Endothelial cell of umbilical vein (primary cell): ENCODE measurements around the gene ACOX3. TPM values are rescaled to one million over a fixed set of nuclear protein-coding genes. Genes with fewer than 3 reads are reported as not detected.

Source experiments
- BruUV-seq: library from RNA; stranded (reverse); fragments of 400-500 nt; replicated peaks from 2 replicates; lab custom pipeline; 2021; lab: Mats Ljungman, UMichigan
- CTCF ChIA-PET: fragments of 300-600, 350-600 bp; sonication (Branson Sonifier 250); formaldehyde crosslinking; loops from one replicate; lab custom pipeline; 2021; ENCODE audit warnings: antibody characterized with exemption, inconsistent platforms; lab: Charles Lee
- POLR2A ChIA-PET: fragments of 300-600, 350-600 bp; sonication (Branson Sonifier 250); formaldehyde crosslinking; loops from one replicate; lab custom pipeline; 2021; ENCODE audit warnings: antibody characterized with exemption, inconsistent platforms; lab: Charles Lee
- DNase-seq: peaks from one replicate; pipeline ENCODE4 v3.0.0-alpha.2; 2011; ENCODE audit warnings: low read depth, low spot score
- FAIRE-seq: peaks from 2 replicates; lab custom pipeline; 2011; peaks lifted over from hg19 to GRCh38; lab: Jason Lieb, UNC
- H2AFZ ChIP-seq: 2 replicates; pipeline ENCODE4 v1.6.0; 2012; ENCODE audit warnings: low read depth, low read length, control low read depth, inconsistent platforms
- H3K27ac ChIP-seq: 2 replicates; pipeline ENCODE4 v1.5.1; 2011; ENCODE audit warnings: low read depth, mild to moderate bottlenecking, control low read depth, low read length, moderate library complexity; ENCODE audit not compliant: insufficient read depth
- H3K27me3 ChIP-seq, 2 experiments: 2 replicates each; pipeline versions ENCODE4 v1.6.0 to v1.6.1; 2011; ENCODE audit warnings: low read length in 2 of 2, mixed read lengths in 1 of 2; ENCODE audit not compliant: control insufficient read depth in 2 of 2, insufficient read depth in 2 of 2
- H3K36me3 ChIP-seq, 2 experiments: 2 replicates in 1 of 2; 3 replicates in 1 of 2; pipeline ENCODE4 v1.5.1; 2011; ENCODE audit warnings: low read length in 2 of 2, mild to moderate bottlenecking in 1 of 2, moderate library complexity in 1 of 2; ENCODE audit not compliant: control insufficient read depth in 2 of 2, insufficient read depth in 2 of 2; ENCODE audit errors: extremely low read depth in 1 of 2
- H3K4me1 ChIP-seq: 3 replicates; pipeline ENCODE4 v1.5.1; 2011; ENCODE audit warnings: mild to moderate bottlenecking, low read length; ENCODE audit not compliant: control insufficient read depth, insufficient read depth; ENCODE audit errors: extremely low read depth
- H3K4me2 ChIP-seq: 2 replicates; pipeline ENCODE4 v1.6.1; 2011; ENCODE audit warnings: low read length, control low read depth, mixed read lengths; ENCODE audit not compliant: insufficient read depth
- H3K4me3 ChIP-seq, 3 experiments: fragments of 200-600 bp in 1 of 3; sonication (generic), shearing (Covaris generic) in 1 of 3; replicated peaks in 1 of 3; 2 replicates each; pipeline ENCODE4 v1.5.1; 2011 to 2016; ENCODE audit warnings: control low read depth in 3 of 3, low read length in 3 of 3, mild to moderate bottlenecking in 2 of 3, inconsistent platforms in 1 of 3, low read depth in 1 of 3, moderate library complexity in 1 of 3; ENCODE audit not compliant: insufficient read depth in 1 of 3
- H3K79me2 ChIP-seq: 2 replicates; pipeline ENCODE4 v1.6.0; 2012; ENCODE audit warnings: low read length, inconsistent platforms; ENCODE audit not compliant: control insufficient read depth, insufficient read depth
- H3K9ac ChIP-seq: replicated peaks from 2 replicates; pipeline ENCODE3; 2011; ENCODE audit warnings: low read length, control low read depth; ENCODE audit not compliant: insufficient read depth; ENCODE audit errors: extremely low read depth
- H3K9me1 ChIP-seq: replicated peaks from 3 replicates; pipeline ENCODE4 v1.6.0; 2011; ENCODE audit warnings: mild to moderate bottlenecking, low read length; ENCODE audit not compliant: control insufficient read depth, insufficient read depth; ENCODE audit errors: extremely low read depth
- H3K9me3 ChIP-seq: replicated peaks from 2 replicates; pipeline ENCODE4 v1.5.1; 2012; ENCODE audit warnings: low read length, inconsistent platforms; ENCODE audit not compliant: control insufficient read depth, insufficient read depth
- H4K20me1 ChIP-seq: replicated peaks from 2 replicates; pipeline ENCODE3; 2011; ENCODE audit warnings: mild to moderate bottlenecking, low read length; ENCODE audit not compliant: control insufficient read depth, insufficient read depth; ENCODE audit errors: extremely low read depth
- FOS ChIP-seq: IDR thresholded peaks from 2 replicates; pipeline ENCODE4 v1.6.1; 2011; ENCODE audit warnings: mild to moderate bottlenecking, low read length, moderate library complexity, borderline replicate concordance; ENCODE audit not compliant: insufficient read depth
- JUN ChIP-seq: IDR thresholded peaks from 2 replicates; pipeline ENCODE4 v1.6.1; 2011; ENCODE audit warnings: borderline replicate concordance, low read depth; ENCODE audit not compliant: insufficient read length, insufficient read depth
- MYC ChIP-seq: IDR thresholded peaks from one replicate; pipeline ENCODE4 v1.6.1; 2011; ENCODE audit warnings: mild to moderate bottlenecking, low read depth, low read length
- POLR2A ChIP-seq: IDR thresholded peaks from 2 replicates; pipeline ENCODE4 v1.6.1; 2012; ENCODE audit warnings: low read depth, mild to moderate bottlenecking, control low read depth, low read length
- POLR2AphosphoS5 ChIP-seq: IDR thresholded peaks from 2 replicates; pipeline ENCODE4 v1.6.1; 2012; ENCODE audit warnings: low read depth, mild to moderate bottlenecking, control low read depth, low read length, moderate library complexity; ENCODE audit not compliant: insufficient read depth
- dilution Hi-C: fragments of 300-500 bp; cut with MboI; formaldehyde crosslinking; loops from one replicate; pipeline ENCODE4 v1.15.0; 2019; ENCODE audit warnings: low sequenced_read_pairs; ENCODE audit not compliant: extremely low pct_ligation_motif_present
- intact Hi-C: fragments of 100-400 bp; cut with micrococcal nuclease; formaldehyde crosslinking; loops from one replicate; pipeline ENCODE4 v1.10.0; 2022
- polyA plus RNA-seq, 4 experiments: library from polyadenylated mRNA; depleted of rRNA in 3 of 4; stranded (reverse) in 3 of 4; unstranded in 1 of 4; fragments of >200 nt; gene quantifications; 2 replicates each; pipeline versions ENCODE4 v1.2.1 to v1.2.3, GENCODE V29; 2011 to 2012; ENCODE audit warnings: missing spikeins in 1 of 4
- total RNA-seq: library from RNA; stranded (reverse); gene quantifications from 2 replicates; pipeline ENCODE4 v1.2.3, GENCODE V29; 2021
- TF ChIP-seq, protein P1 (sequence below), 2 donors: IDR thresholded peaks; 1 replicate in 1 of 2; 2 replicates in 1 of 2; pipeline ENCODE4 v1.5.1; 2011; ENCODE audit warnings: low read length in 2 of 2, mild to moderate bottlenecking in 2 of 2, moderate library complexity in 2 of 2, control low read depth in 1 of 2, inconsistent platforms in 1 of 2, low read depth in 1 of 2; ENCODE audit not compliant: insufficient read depth in 1 of 2; ENCODE audit errors: extremely low read depth in 1 of 2

ACOX3 gene
- total and polyA plus RNA-seq, 2 donors (not counting 3 experiments of a cell fraction or from before 2014, with no cell fraction given): 13.0 to 26.3 TPM

- no peaks in the 10 kb centered on the region for H3K79me2 ChIP-seq
- H3K9ac ChIP-seq: no peak overlapping the region
- H3K4me1 ChIP-seq: no peaks in the 10 kb centered on the region
- no peak overlapping the region for H3K4me2 ChIP-seq
- H3K36me3 ChIP-seq: no peaks in the 10 kb centered on the region
- DNase-seq (no peak), FAIRE-seq (no peak)
- no peak overlapping the region for H2AFZ ChIP-seq
- no peaks in the 10 kb centered on the region for H3K9me3 ChIP-seq
- H3K9me1 ChIP-seq: no peaks in the 10 kb centered on the region
- dilution Hi-C loops (no loop called here), intact Hi-C loops (no loop called here)
- TF ChIP-seq FOS (no peak), MYC (no peak), POLR2A (no peak), JUN (no peak), POLR2AphosphoS5 (no peak)
- TF ChIP-seq, protein P1, sequence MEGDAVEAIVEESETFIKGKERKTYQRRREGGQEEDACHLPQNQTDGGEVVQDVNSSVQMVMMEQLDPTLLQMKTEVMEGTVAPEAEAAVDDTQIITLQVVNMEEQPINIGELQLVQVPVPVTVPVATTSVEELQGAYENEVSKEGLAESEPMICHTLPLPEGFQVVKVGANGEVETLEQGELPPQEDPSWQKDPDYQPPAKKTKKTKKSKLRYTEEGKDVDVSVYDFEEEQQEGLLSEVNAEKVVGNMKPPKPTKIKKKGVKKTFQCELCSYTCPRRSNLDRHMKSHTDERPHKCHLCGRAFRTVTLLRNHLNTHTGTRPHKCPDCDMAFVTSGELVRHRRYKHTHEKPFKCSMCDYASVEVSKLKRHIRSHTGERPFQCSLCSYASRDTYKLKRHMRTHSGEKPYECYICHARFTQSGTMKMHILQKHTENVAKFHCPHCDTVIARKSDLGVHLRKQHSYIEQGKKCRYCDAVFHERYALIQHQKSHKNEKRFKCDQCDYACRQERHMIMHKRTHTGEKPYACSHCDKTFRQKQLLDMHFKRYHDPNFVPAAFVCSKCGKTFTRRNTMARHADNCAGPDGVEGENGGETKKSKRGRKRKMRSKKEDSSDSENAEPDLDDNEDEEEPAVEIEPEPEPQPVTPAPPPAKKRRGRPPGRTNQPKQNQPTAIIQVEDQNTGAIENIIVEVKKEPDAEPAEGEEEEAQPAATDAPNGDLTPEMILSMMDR (IDR thresholded peaks at IDR 0.05; ENCODE audit: extremely low read depth in 1 of 2, insufficient read depth in 1 of 2, low read depth in 1 of 2, low read length in 2 of 2): no peak
- H3K27me3 ChIP-seq: peaks cover 0 to 2% of the 10 kb centered on the region in 2 experiments
- H4K20me1 ChIP-seq: no peaks in the 10 kb centered on the region
- no peak overlapping the region for H3K27ac ChIP-seq
- no peak overlapping the region for H3K4me3 ChIP-seq
- no TSS peak for BruUV-seq
- ChIA-PET CTCF (no interaction called here), POLR2A (no interaction called here)
Measured at GRCh38 chr4:8329560-8329858, 111.0 kb downstream of the ACOX3 start.

GRCh38 chr4:8328866-8329559, 111.5 kb downstream of the ACOX3 start:
- dilution Hi-C loops (no loop called here), intact Hi-C loops (no loop called here)
- no TSS peak for BruUV-seq
- CTCF ChIA-PET: no interaction called here
- POLR2A ChIA-PET: no interaction called here
- H3K79me2 ChIP-seq: no peaks in the 10 kb centered on the region
- no peak for DNase-seq
- FAIRE-seq: no peak
- H3K9me3 ChIP-seq: no peaks in the 10 kb centered on the region
- H3K9me1 ChIP-seq: no peaks in the 10 kb centered on the region
- TF ChIP-seq, protein P1 (IDR thresholded peaks at IDR 0.05; ENCODE audit: extremely low read depth in 1 of 2, insufficient read depth in 1 of 2, low read depth in 1 of 2, low read length in 2 of 2): no peak
- TF ChIP-seq MYC: no peak
- no peaks in the 10 kb centered on the region for H4K20me1 ChIP-seq
- H3K27me3 ChIP-seq: peaks cover 0 to 2% of the 10 kb centered on the region in 2 experiments
- no peaks in the 10 kb centered on the region for H3K4me1 ChIP-seq
- no peak overlapping the region for H3K27ac ChIP-seq
- no peak overlapping the region for H2AFZ ChIP-seq
- no peaks in the 10 kb centered on the region for H3K36me3 ChIP-seq
- no peak overlapping the region for H3K9ac ChIP-seq
- no peak overlapping the region for H3K4me2 ChIP-seq
- no peak overlapping the region for H3K4me3 ChIP-seq
